PC-9 (cell line): ENCODE data around the gene ZNF212. TPM values are rescaled to one million over a fixed set of nuclear protein-coding genes. Genes with fewer than 3 reads are reported as not detected.

ENCODE experiments used
- BruUV-seq: library from RNA; stranded (reverse); fragments of 400-500 nt; replicated peaks from 2 replicates; lab custom pipeline; 2021; lab: Mats Ljungman, UMichigan
- CTCF ChIA-PET: fragments of 300-600 bp; sonication (Branson Sonifier 250); formaldehyde crosslinking; loops from one replicate; lab custom pipeline; 2022; ENCODE audit warnings: antibody characterized with exemption; lab: Charles Lee
- POLR2A ChIA-PET: fragments of 300-600 bp; sonication (Branson Sonifier 250); formaldehyde crosslinking; loops from one replicate; lab custom pipeline; 2022; ENCODE audit warnings: antibody characterized with exemption; ENCODE audit not compliant: unreplicated experiment; lab: Charles Lee
- DNase-seq, 2 experiments: peaks; one replicate each; pipeline versions ENCODE4 v3.0.0 to v3.0.0-alpha.2; 2015 to 2022; ENCODE audit warnings: mixed read lengths in 1 of 2
- H2AFZ ChIP-seq: fragments of 200-600 bp; sonication (generic); 2 replicates; pipeline ENCODE4 v1.8.1; 2017; ENCODE audit warnings: antibody characterized with exemption
- H3F3A ChIP-seq: fragments of 200-600 bp; sonication (generic); 2 replicates; pipeline ENCODE4 v1.8.1; 2017; ENCODE audit warnings: antibody characterized with exemption, mild to moderate bottlenecking, low read depth; ENCODE audit not compliant: insufficient read depth
- H3K27ac ChIP-seq: fragments of 200-600 bp; sonication (generic); 2 replicates; pipeline ENCODE4 v1.6.1; 2016; ENCODE audit warnings: mixed run types
- H3K27me3 ChIP-seq: fragments of 200-600 bp; sonication (generic); 2 replicates; pipeline ENCODE4 v1.6.1; 2016; ENCODE audit warnings: low read depth, mixed run types; ENCODE audit not compliant: insufficient read depth
- H3K36me3 ChIP-seq: fragments of 200-600 bp; sonication (generic); 2 replicates; pipeline ENCODE4 v1.6.1; 2016; ENCODE audit warnings: low read depth, mixed run types
- H3K4me1 ChIP-seq: fragments of 200-600 bp; sonication (generic); replicated peaks from 2 replicates; pipeline ENCODE4 v1.6.1; 2016; ENCODE audit warnings: mixed run types; ENCODE audit not compliant: insufficient read depth
- H3K4me2 ChIP-seq: fragments of 200-600 bp; sonication (generic); 2 replicates; pipeline ENCODE4 v1.6.1; 2017; ENCODE audit warnings: mixed run types
- H3K4me3 ChIP-seq: fragments of 200-600 bp; sonication (generic); 2 replicates; pipeline ENCODE4 v1.6.1; 2016; ENCODE audit warnings: mixed run types
- H3K79me2 ChIP-seq: fragments of 200-600 bp; sonication (generic); 2 replicates; pipeline ENCODE4 v1.6.1; 2017; ENCODE audit warnings: low read depth, mixed run types
- H3K9me2 ChIP-seq: fragments of 200-600 bp; sonication (generic); 2 replicates; pipeline ENCODE4 v1.8.1; 2017; ENCODE audit warnings: mild to moderate bottlenecking; ENCODE audit not compliant: insufficient read depth
- H3K9me3 ChIP-seq: fragments of 200-600 bp; sonication (generic); 2 replicates; pipeline ENCODE4 v1.8.1; 2016; ENCODE audit warnings: low read depth; ENCODE audit not compliant: insufficient read depth
- H4K20me1 ChIP-seq: fragments of 200-600 bp; sonication (generic); 2 replicates; pipeline ENCODE4 v1.8.1; 2017; ENCODE audit not compliant: insufficient read depth
- CTCF ChIP-seq: fragments of 200-600 bp; sonication (generic); conservative IDR thresholded peaks from 2 replicates; pipeline ENCODE4 v1.6.1; 2017; ENCODE audit warnings: mixed run types, antibody characterized with exemption, mild to moderate bottlenecking, moderate library complexity
- EZH2 ChIP-seq: fragments of 200-600 bp; sonication (generic); IDR thresholded peaks from 2 replicates; pipeline ENCODE4 v1.8.0; 2017; ENCODE audit warnings: antibody characterized with exemption, low read depth
- intact Hi-C: fragments of 100-400 bp; cut with micrococcal nuclease; formaldehyde crosslinking; loops from one replicate; pipeline ENCODE4 v1.10.0; 2022; ENCODE audit not compliant: unreplicated experiment
- total RNA-seq: library from RNA; stranded (reverse); gene quantifications from 2 replicates; pipeline ENCODE4 v1.2.3, GENCODE V29; 2021

Gene ZNF212
- total RNA-seq, 1 experiment from 2014 or later = 16.9 TPM

- CTCF ChIA-PET = no interaction called here
- peaks cover 10% of the 10 kb centered on the region; the same call in 1 of the 2 replicates for H3F3A ChIP-seq
- H3K27me3 ChIP-seq = no peaks in the 10 kb centered on the region
- TF ChIP-seq EZH2 (no peak), CTCF (no peak)
- peaks cover 17% of the 10 kb centered on the region for H3K4me1 ChIP-seq
- H4K20me1 ChIP-seq = peaks cover 16% of the 10 kb centered on the region
- H3K79me2 ChIP-seq = peaks cover 47% of the 10 kb centered on the region
- peak overlapping the region; percentile 91 for H3K4me3 ChIP-seq
- TSS peak; percentile 35 for BruUV-seq
- H2AFZ ChIP-seq = peak overlapping the region; percentile 74; the same call in 1 of the 2 replicates
- H3K9me2 ChIP-seq = no peaks in the 10 kb centered on the region
- H3K36me3 ChIP-seq = peaks cover 34% of the 10 kb centered on the region
- POLR2A ChIA-PET = no interaction called here
- intact Hi-C loops = loop anchor here (2.0 to 5.0 kb wide), 2 partner anchors 49 to 300 kb away; partner anchors contain the start of genes ZNF398 and ZNF746
- H3K4me2 ChIP-seq = peak overlapping the region; percentile 91
- peak; percentile 50 to 56 for DNase-seq
- no peaks in the 10 kb centered on the region for H3K9me3 ChIP-seq
- peak overlapping the region; percentile 30 for H3K27ac ChIP-seq
These were observed 42.7 kb upstream of the ZNF212 start for GRCh38 chr7:149196705-149197171.

GRCh38 chr7:149197675-149198074 lies 41.8 kb upstream of the ZNF212 start:
- Histone ChIP-seq H3K4me3 (no peak overlapping the region), H3K4me2 (peak overlapping the region; percentile 91), H3K9me2 (no peaks in the 10 kb centered on the region), H3F3A (peaks cover 14% of the 10 kb centered on the region), H3K36me3 (peaks cover 37% of the 10 kb centered on the region), H4K20me1 (peaks cover 16% of the 10 kb centered on the region), H3K9me3 (no peaks in the 10 kb centered on the region), H3K27me3 (no peaks in the 10 kb centered on the region), H2AFZ (no peak overlapping the region), H3K4me1 (peaks cover 17% of the 10 kb centered on the region), H3K27ac (no peak overlapping the region), H3K79me2 (peaks cover 53% of the 10 kb centered on the region)
- DNase-seq = no peak
- no TSS peak for BruUV-seq
- TF ChIP-seq EZH2 = no peak
- no peak for TF ChIP-seq CTCF
- intact Hi-C loops = loop anchor here (2.0 to 5.0 kb wide), 2 partner anchors 50 to 299 kb away; partner anchors contain the start of genes ZNF398 and ZNF746
- ChIA-PET POLR2A (no interaction called here), CTCF (no interaction called here)

- no peak for TF ChIP-seq CTCF
- TF ChIP-seq EZH2 = no peak
- intact Hi-C loops = loop anchor here (5.0 kb wide), 1 partner anchor 51 kb away; the partner anchor contains the start of gene ZNF398
- ChIA-PET POLR2A (no interaction called here), CTCF (no interaction called here)
- Histone ChIP-seq H3K4me2 (0 out of 2 replicates have a peak overlapping the region, but pooled peaks have one; percentile 91), H3K4me1 (peaks cover 17% of the 10 kb centered on the region), H3K27ac (no peak overlapping the region), H2AFZ (no peak overlapping the region), H3K9me2 (no peaks in the 10 kb centered on the region), H3K36me3 (peaks cover 43% of the 10 kb centered on the region), H4K20me1 (peaks cover 16% of the 10 kb centered on the region), H3K9me3 (no peaks in the 10 kb centered on the region), H3K4me3 (no peak overlapping the region), H3F3A (peaks cover 14% of the 10 kb centered on the region), H3K79me2 (peaks cover 59% of the 10 kb centered on the region), H3K27me3 (no peaks in the 10 kb centered on the region)
- no TSS peak for BruUV-seq
- no peak for DNase-seq
These were observed 41.2 kb upstream of the ZNF212 start for GRCh38 chr7:149198161-149198816.
